CD14-positive monocyte (primary cell): ENCODE results near the gene TLCD3A. TPM values are rescaled to one million over a fixed set of nuclear protein-coding genes. Genes with fewer than 3 reads are reported as not detected.

ENCODE experiments used
- DNase-seq, 3 donors: peaks; one replicate each; pipeline ENCODE4 v3.0.0-alpha.2; 2011 to 2022
- H2AFZ ChIP-seq: 2 replicates; pipeline ENCODE4 v1.6.0; 2012; ENCODE audit warnings: mild to moderate bottlenecking, low read depth, low read length, inconsistent platforms; ENCODE audit not compliant: insufficient read depth, poor library complexity, severe bottlenecking
- H3K27ac ChIP-seq, 2 donors: 1 replicate in 1 of 2; 2 replicates in 1 of 2; pipeline ENCODE4 v1.5.1; 2012 to 2013; ENCODE audit warnings: low read length in 2 of 2, control low read depth in 1 of 2, inconsistent platforms in 1 of 2, low read depth in 1 of 2, mild to moderate bottlenecking in 1 of 2
- H3K27me3 ChIP-seq, 2 donors: one replicate each; pipeline versions ENCODE4 v1.6.0 to v1.6.1; 2011 to 2013; ENCODE audit warnings: low read length in 2 of 2; ENCODE audit not compliant: control insufficient read depth in 2 of 2, insufficient read depth in 2 of 2
- H3K36me3 ChIP-seq, 2 donors: replicated peaks in 1 of 2; 1 replicate in 1 of 2; 2 replicates in 1 of 2; pipeline versions ENCODE4 v1.5.1 to v1.6.1; 2012 to 2013; ENCODE audit warnings: low read length in 2 of 2, control low read depth in 1 of 2, inconsistent platforms in 1 of 2, mild to moderate bottlenecking in 1 of 2; ENCODE audit not compliant: insufficient read depth in 2 of 2, control insufficient read depth in 1 of 2
- H3K4me1 ChIP-seq, 2 donors: 1 replicate in 1 of 2; 2 replicates in 1 of 2; pipeline versions ENCODE4 v1.5.1 to v1.6.1; 2012 to 2013; ENCODE audit warnings: low read length in 2 of 2, control low read depth in 1 of 2, inconsistent platforms in 1 of 2, mild to moderate bottlenecking in 1 of 2, moderate library complexity in 1 of 2; ENCODE audit not compliant: insufficient read depth in 2 of 2, control insufficient read depth in 1 of 2
- H3K4me2 ChIP-seq: replicated peaks from 2 replicates; pipeline ENCODE3; 2012; ENCODE audit warnings: low read length, moderate library complexity, mild to moderate bottlenecking; ENCODE audit not compliant: poor library complexity, severe bottlenecking; ENCODE audit errors: extremely low read depth
- H3K4me3 ChIP-seq, 3 experiments: fragments of 200-600 bp in 1 of 3; sonication (generic) in 1 of 3; replicated peaks in 1 of 3; 1 replicate in 2 of 3; 2 replicates in 1 of 3; pipeline ENCODE4 v1.5.1; 2011 to 2013; ENCODE audit warnings: low read length in 3 of 3, mild to moderate bottlenecking in 3 of 3, control low read depth in 2 of 3, low read depth in 2 of 3, inconsistent platforms in 1 of 3, moderate library complexity in 1 of 3
- H3K79me2 ChIP-seq: 2 replicates; pipeline ENCODE4 v1.6.0; 2012; ENCODE audit warnings: mild to moderate bottlenecking, control low read depth, inconsistent platforms, low read length, moderate library complexity; ENCODE audit not compliant: insufficient read depth
- H3K9ac ChIP-seq: 2 replicates; pipeline ENCODE4 v1.6.0; 2017; ENCODE audit warnings: low read length, mild to moderate bottlenecking; ENCODE audit not compliant: insufficient read depth, poor library complexity, severe bottlenecking
- H3K9me3 ChIP-seq, 2 donors: replicated peaks in 1 of 2; 1 replicate in 1 of 2; 2 replicates in 1 of 2; pipeline versions ENCODE4 v1.5.1 to v1.6.1; 2012 to 2013; ENCODE audit warnings: low read length in 2 of 2, control low read depth in 1 of 2; ENCODE audit not compliant: control insufficient read depth in 1 of 2, insufficient read depth in 1 of 2
- H4K20me1 ChIP-seq: 2 replicates; pipeline ENCODE4 v1.6.0; 2012; ENCODE audit warnings: mild to moderate bottlenecking, low read length, control low read depth, moderate library complexity; ENCODE audit not compliant: insufficient read depth
- H3K27ac Mint-ChIP-seq, 7 donors: one replicate each; pipeline ENCODE4 v1.8.0; 2020; ENCODE audit warnings: mild to moderate bottlenecking in 7 of 7, mixed read lengths in 7 of 7, moderate library complexity in 6 of 7, inconsistent platforms in 2 of 7
- H3K27me3 Mint-ChIP-seq, 3 donors: one replicate each; pipeline ENCODE4 v1.8.0; 2021 to 2022; ENCODE audit warnings: low read depth in 3 of 3, mild to moderate bottlenecking in 3 of 3, mixed read lengths in 3 of 3, moderate library complexity in 3 of 3, inconsistent platforms in 1 of 3
- H3K36me3 Mint-ChIP-seq, 2 donors: one replicate each; pipeline ENCODE4 v1.8.0; 2020; ENCODE audit warnings: mixed read lengths in 2 of 2, inconsistent platforms in 1 of 2, mild to moderate bottlenecking in 1 of 2
- H3K4me1 Mint-ChIP-seq: one replicate; pipeline ENCODE4 v1.8.0; 2020; ENCODE audit warnings: mild to moderate bottlenecking, mixed read lengths
- H3K4me3 Mint-ChIP-seq, 2 donors: one replicate each; pipeline ENCODE4 v1.8.0; 2020; ENCODE audit warnings: mild to moderate bottlenecking in 2 of 2, mixed read lengths in 2 of 2, moderate library complexity in 1 of 2
- H3K9me3 Mint-ChIP-seq, 7 donors: one replicate each; pipeline ENCODE4 v1.8.0; 2020 to 2022; ENCODE audit warnings: mixed read lengths in 7 of 7, mild to moderate bottlenecking in 6 of 7, moderate library complexity in 6 of 7, inconsistent platforms in 2 of 7
- WGBS: methylation state at CpG from one replicate; pipeline ENCODE4 v1.1.5; 2013; ENCODE audit warnings: missing lambda C conversion rate; ENCODE audit not compliant: insufficient coverage; 5-methylcytosine and 5-hydroxymethylcytosine counted together
- intact Hi-C, 2 donors: fragments of 100-400 bp; cut with micrococcal nuclease; formaldehyde crosslinking; loops; one replicate each; pipeline versions ENCODE4 v1.15.0 to v1.15.1; 2023
- polyA minus RNA-seq: library from RNA; depleted of rRNA, polyadenylated mRNA; stranded (reverse); fragments of >200 nt; gene quantifications from 2 replicates; pipeline ENCODE4 v1.2.3, GENCODE V29; 2012
- polyA plus RNA-seq, 3 donors: library from polyadenylated mRNA; depleted of rRNA in 1 of 3; unstranded in 2 of 3; stranded (reverse) in 1 of 3; fragments of 300-500 nt in 2 of 3; fragments of >200 nt in 1 of 3; fragmentation: Illumina TruSeq in 2 of 3; gene quantifications; 1 replicate in 2 of 3; 2 replicates in 1 of 3; pipeline ENCODE4 v1.2.3, GENCODE V29; 2012 to 2021
- total RNA-seq, 12 experiments: library from RNA in 1 of 12; stranded (reverse) in 1 of 12; fragments of 120-200 nt in 1 of 12; gene quantifications; one replicate each; pipeline ENCODE4 v1.2.4 and lab custom pipeline; 2013 to 2026; ENCODE audit warnings: mixed read lengths in 6 of 12, inconsistent platforms in 1 of 12
- TF ChIP-seq, protein P1 (sequence below): fragments of 200-600 bp; IDR thresholded peaks from one replicate; pipeline ENCODE4 v1.8.0; 2022; ENCODE audit warnings: antibody characterized with exemption, mild to moderate bottlenecking

Gene TLCD3A
- total RNA-seq (2013), result 0.17 TPM
- polyA plus RNA-seq (1 to 10 TPM in 1 of 3 donors, under 1 TPM in 2; 0.09 to 1.8 (median 0.13) TPM), polyA minus RNA-seq (0.88 and 2.6 TPM in 2 replicates), total RNA-seq (lab: John Stamatoyannopoulos, UW) (0.33 to 3.5 (median 1.3) reads per million in 11 experiments)

DNA sequence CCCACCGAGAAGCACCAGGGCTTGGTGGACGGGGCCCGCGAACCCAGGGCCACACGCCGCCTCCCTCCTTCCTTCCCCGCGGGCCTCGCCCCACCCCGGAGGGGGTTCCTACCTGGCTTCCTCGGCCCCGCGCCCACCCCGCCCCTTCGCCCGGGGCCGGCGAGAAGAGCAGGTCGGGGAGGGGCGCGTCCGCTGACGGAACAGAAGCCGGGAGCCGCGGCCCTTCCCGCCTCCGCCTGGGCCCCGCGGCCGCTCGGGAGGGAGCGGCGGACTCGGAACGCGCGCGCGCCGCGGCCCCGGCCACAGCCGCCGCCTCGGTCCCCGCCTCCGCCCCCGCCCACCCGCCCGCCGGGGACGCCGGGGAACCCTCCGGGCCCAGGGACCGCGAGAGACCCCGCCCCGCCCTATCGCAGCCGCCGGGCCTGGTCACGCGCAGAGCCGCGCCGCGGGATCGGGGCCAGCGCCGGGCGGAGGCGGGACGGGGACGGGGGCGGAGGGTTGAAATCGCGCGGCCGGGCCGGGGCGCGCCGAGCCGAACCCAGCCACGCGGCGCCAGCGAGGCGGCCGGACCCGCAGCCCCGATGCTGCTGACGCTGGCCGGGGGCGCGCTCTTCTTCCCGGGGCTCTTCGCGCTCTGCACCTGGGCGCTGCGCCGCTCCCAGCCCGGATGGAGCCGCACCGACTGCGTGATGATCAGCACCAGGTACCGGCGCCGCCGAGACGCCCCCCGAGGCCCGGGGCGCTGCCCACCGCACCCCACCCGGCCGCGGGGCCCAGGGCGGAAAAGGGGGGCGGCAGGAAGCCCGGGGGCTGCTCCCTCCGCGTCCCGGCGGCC lies at the start of gene TLCD3A:
TLCD3A (plus strand) TSS at position 530 of the 835 bp plus-strand sequence; CDS start at position 582, 52 bp downstream.
- H3K27me3 Mint-ChIP-seq, result peaks cover 35 to 50% (median 36%) of the 10 kb centered on the region in 3 donors
- DNase-seq, result no peak
- no peaks in the 10 kb centered on the region for H3K79me2 ChIP-seq
- peaks cover 20 to 38% of the 10 kb centered on the region in 2 donors for H3K27me3 ChIP-seq
- H3K9ac ChIP-seq, result peak within 1 kb of the TSS; percentile 59
- H3K4me3 ChIP-seq, result peak within 1 kb of the TSS; percentile 20 to 72 (median 20)
- H3K36me3 Mint-ChIP-seq, result no peaks in the 10 kb centered on the region
- H3K4me1 Mint-ChIP-seq, result peaks cover 10% of the 10 kb centered on the region
- H3K4me3 Mint-ChIP-seq, result peak within 1 kb of the TSS; percentile 82 to 91
- H3K27ac Mint-ChIP-seq, result peak within 1 kb of the TSS in 3 of 7 donors; percentile 50 to 77 (median 76)
- H3K4me2 ChIP-seq, result peak within 1 kb of the TSS; percentile 84
- no peak within 1 kb of the TSS for H3K27ac ChIP-seq
- H3K9me3 ChIP-seq, result peaks cover 0 to 8% of the 10 kb centered on the region in 2 donors
- peaks cover 10 to 16% of the 10 kb centered on the region in 2 donors for H3K4me1 ChIP-seq
- intact Hi-C loops, result no loop called here
- peak within 1 kb of the TSS; percentile 71 for H2AFZ ChIP-seq
- under 1% methylated on average over 111 of the region's 126 CpGs for WGBS
- no peaks in the 10 kb centered on the region for H4K20me1 ChIP-seq
- no peaks in the 10 kb centered on the region for H3K36me3 ChIP-seq
- peaks cover 0 to 13% (median 5%) of the 10 kb centered on the region in 7 donors for H3K9me3 Mint-ChIP-seq
- TF ChIP-seq, protein P1, sequence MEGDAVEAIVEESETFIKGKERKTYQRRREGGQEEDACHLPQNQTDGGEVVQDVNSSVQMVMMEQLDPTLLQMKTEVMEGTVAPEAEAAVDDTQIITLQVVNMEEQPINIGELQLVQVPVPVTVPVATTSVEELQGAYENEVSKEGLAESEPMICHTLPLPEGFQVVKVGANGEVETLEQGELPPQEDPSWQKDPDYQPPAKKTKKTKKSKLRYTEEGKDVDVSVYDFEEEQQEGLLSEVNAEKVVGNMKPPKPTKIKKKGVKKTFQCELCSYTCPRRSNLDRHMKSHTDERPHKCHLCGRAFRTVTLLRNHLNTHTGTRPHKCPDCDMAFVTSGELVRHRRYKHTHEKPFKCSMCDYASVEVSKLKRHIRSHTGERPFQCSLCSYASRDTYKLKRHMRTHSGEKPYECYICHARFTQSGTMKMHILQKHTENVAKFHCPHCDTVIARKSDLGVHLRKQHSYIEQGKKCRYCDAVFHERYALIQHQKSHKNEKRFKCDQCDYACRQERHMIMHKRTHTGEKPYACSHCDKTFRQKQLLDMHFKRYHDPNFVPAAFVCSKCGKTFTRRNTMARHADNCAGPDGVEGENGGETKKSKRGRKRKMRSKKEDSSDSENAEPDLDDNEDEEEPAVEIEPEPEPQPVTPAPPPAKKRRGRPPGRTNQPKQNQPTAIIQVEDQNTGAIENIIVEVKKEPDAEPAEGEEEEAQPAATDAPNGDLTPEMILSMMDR, result no peak

DNA sequence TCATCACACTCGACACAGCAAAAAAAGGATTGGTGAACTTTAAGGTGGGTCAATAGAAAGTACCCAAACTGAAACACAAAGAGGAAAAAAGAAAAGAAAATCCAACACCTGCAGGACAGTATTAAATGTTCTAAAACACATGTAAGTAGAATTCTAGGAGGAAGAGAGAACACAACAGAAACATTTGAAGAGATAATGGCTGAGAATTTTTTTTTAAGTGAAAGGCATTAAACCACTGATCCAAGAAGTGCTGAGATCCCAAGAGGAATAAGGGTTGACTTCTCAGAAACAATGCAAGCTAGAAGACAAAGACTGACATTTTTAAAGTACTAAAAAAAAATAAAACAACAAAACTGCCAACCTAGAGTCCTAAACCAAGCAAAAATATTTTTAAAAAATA lies 49.4 kb upstream of the TLCD3A start:
- Mint-ChIP-seq H3K36me3 (peaks cover 49 to 73% of the 10 kb centered on the region in 2 donors), H3K4me1 (peaks cover 16% of the 10 kb centered on the region), H3K27me3 (no peaks in the 10 kb centered on the region), H3K4me3 (no peak overlapping the region), H3K9me3 (peaks cover 0 to 7% (median 5%) of the 10 kb centered on the region in 7 donors), H3K27ac (peak overlapping the region in 2 of 7 donors; percentile 48 to 74)
- Histone ChIP-seq H3K9ac (no peak overlapping the region), H2AFZ (no peak overlapping the region), H3K27ac (no peak overlapping the region), H4K20me1 (no peaks in the 10 kb centered on the region), H3K36me3 (peaks cover 8 to 29% of the 10 kb centered on the region in 2 donors), H3K79me2 (peaks cover 33% of the 10 kb centered on the region), H3K4me2 (no peak overlapping the region), H3K4me3 (no peak overlapping the region), H3K4me1 (peaks cover 2 to 12% of the 10 kb centered on the region in 2 donors), H3K27me3 (no peaks in the 10 kb centered on the region), H3K9me3 (no peaks in the 10 kb centered on the region)
- TF ChIP-seq, protein P1, result no peak
- DNase-seq, result no peak
- intact Hi-C loops, result no loop called here
- WGBS, result no CpG with 5 or more reads among the region's 1 CpG
